Upper lobe of right lung (tissue), 1 donor: ENCODE data around the gene FAM124B. TPM values are rescaled to one million over a fixed set of nuclear protein-coding genes. Genes with fewer than 3 reads are reported as not detected.

ENCODE experiments used
- ATAC-seq: fragments of 200-7000 bp; cut with Tn5 transposase; one replicate; pipeline ENCODE4 v1.9.1; 2020; ENCODE audit warnings: mild to moderate bottlenecking, moderate library complexity
- DNase-seq: peaks from one replicate; pipeline ENCODE4 v3.0.0-alpha.2; 2020
- H3K27ac ChIP-seq: fragments of 200-600 bp; one replicate; pipeline ENCODE4 v1.8.0; 2022
- H3K27me3 ChIP-seq: fragments of 200-600 bp; one replicate; pipeline ENCODE4 v1.8.0; 2022; ENCODE audit warnings: mild to moderate bottlenecking
- H3K36me3 ChIP-seq: fragments of 200-600 bp; one replicate; pipeline ENCODE4 v1.8.0; 2022
- H3K4me1 ChIP-seq: fragments of 200-600 bp; one replicate; pipeline ENCODE4 v1.8.0; 2022
- H3K4me3 ChIP-seq: fragments of 200-600 bp; one replicate; pipeline ENCODE4 v1.8.0; 2022; ENCODE audit warnings: mild to moderate bottlenecking
- H3K9me3 ChIP-seq: fragments of 200-600 bp; one replicate; pipeline ENCODE4 v1.8.0; 2022
- intact Hi-C: fragments of 100-400 bp; cut with DNase I; formaldehyde crosslinking; loops from one replicate; pipeline ENCODE4 v1.11.0; 2022
- total RNA-seq: library from RNA; stranded (reverse); fragmentation: NEBNext Ultra II Directional; extraction: Animal tissue kit (Norgen Biotek cat#: 25700); gene quantifications from one replicate; pipeline ENCODE4 v1.2.1, GENCODE V29; 2021
- TF ChIP-seq, protein P1 (sequence below): fragments of 200-600 bp; IDR thresholded peaks from one replicate; pipeline ENCODE4 v1.8.0; 2022; ENCODE audit warnings: antibody characterized with exemption
- donor health status: DM: no; HTN: yes; CAD: no; lungs with severe emphysema.

FAM124B gene
- total RNA-seq, 1 donor from 2014 or later = 4.4 TPM

GRCh38 chr2:224378701-224379097, 23.2 kb downstream of the FAM124B start:
- DNase-seq (no peak), ATAC-seq (no peak)
- no peak overlapping the region for H3K27ac ChIP-seq
- no peak overlapping the region for H3K4me3 ChIP-seq
- no peaks in the 10 kb centered on the region for H3K27me3 ChIP-seq
- H3K36me3 ChIP-seq = no peaks in the 10 kb centered on the region
- peaks cover 3% of the 10 kb centered on the region for H3K4me1 ChIP-seq
- intact Hi-C loops = no loop called here
- no peaks in the 10 kb centered on the region for H3K9me3 ChIP-seq
- TF ChIP-seq, protein P1, sequence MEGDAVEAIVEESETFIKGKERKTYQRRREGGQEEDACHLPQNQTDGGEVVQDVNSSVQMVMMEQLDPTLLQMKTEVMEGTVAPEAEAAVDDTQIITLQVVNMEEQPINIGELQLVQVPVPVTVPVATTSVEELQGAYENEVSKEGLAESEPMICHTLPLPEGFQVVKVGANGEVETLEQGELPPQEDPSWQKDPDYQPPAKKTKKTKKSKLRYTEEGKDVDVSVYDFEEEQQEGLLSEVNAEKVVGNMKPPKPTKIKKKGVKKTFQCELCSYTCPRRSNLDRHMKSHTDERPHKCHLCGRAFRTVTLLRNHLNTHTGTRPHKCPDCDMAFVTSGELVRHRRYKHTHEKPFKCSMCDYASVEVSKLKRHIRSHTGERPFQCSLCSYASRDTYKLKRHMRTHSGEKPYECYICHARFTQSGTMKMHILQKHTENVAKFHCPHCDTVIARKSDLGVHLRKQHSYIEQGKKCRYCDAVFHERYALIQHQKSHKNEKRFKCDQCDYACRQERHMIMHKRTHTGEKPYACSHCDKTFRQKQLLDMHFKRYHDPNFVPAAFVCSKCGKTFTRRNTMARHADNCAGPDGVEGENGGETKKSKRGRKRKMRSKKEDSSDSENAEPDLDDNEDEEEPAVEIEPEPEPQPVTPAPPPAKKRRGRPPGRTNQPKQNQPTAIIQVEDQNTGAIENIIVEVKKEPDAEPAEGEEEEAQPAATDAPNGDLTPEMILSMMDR = no peak

DNA sequence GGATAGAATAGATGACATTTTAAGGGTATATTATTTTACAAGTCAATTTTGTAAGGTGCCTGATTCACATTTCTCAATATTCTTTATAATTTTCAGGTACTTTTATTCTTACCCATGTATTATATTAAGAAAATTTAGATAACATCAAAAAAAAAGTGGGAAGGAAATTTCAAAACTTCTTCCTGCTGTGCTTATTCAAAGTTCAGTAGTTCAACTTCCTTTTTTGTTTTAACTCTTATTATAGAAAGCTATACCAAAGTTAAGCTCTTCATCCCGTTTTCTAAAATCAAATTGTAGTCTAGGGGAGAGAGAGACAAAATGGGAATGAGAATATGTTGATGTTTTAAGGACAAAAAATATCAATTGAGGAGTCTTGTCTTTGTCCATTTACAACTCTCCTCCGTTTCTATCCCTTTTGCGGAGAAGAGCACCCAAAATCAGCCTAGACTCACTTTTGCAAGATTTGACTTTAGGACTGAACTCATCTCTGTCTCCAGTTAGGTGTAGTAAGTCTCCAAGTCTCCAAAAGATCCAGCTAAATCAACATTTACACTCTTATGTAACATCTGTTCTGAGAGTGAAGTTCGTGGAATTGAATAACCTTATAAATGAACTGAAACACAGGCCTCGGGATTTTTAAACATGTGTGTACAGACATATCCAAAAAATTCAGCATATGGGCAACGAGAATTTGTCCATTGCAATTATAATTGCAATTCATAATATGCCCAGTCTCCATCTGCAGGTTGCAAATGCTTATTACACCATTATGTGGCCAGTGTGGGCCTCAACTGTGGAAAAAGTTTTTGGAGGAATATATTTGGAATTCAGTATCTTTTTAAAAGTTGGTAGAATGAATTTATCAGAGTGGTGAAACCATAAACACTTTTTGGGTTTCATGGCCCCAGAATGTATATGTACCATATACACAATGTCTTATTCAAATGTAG, 23.9 kb downstream of the FAM124B start:
- Histone ChIP-seq H3K27ac (no peak overlapping the region), H3K4me1 (peaks cover 3% of the 10 kb centered on the region), H3K4me3 (no peak overlapping the region), H3K27me3 (no peaks in the 10 kb centered on the region), H3K36me3 (no peaks in the 10 kb centered on the region), H3K9me3 (no peaks in the 10 kb centered on the region)
- TF ChIP-seq, protein P1 = no peak
- ATAC-seq (no peak), DNase-seq (no peak)
- intact Hi-C loops = no loop called here

DNA sequence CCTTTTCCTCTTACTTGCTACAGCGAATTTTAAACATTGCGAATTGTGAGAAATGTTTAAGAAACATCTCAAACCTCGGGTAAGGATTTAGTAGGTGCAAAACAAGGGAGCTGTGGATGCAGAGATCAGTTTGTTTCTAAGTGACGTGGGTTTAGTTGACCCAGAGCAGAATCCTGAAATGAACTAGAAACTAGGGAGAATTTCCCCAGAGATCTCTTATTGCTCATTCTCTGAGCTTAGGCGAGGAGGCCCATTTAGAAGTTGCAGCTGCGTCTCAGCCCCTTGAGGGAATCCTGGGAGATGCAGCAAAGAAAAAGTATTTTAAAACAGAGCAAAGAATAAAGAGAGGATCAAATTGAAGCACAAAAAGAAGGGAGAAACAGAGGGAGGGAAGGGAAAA, 29.3 kb downstream of the FAM124B start:
- ATAC-seq = no peak
- intact Hi-C loops = no loop called here
- no peaks in the 10 kb centered on the region for H3K4me1 ChIP-seq
- no peak overlapping the region for H3K27ac ChIP-seq
- no peaks in the 10 kb centered on the region for H3K36me3 ChIP-seq
- DNase-seq = no peak
- TF ChIP-seq, protein P1 = no peak
- H3K9me3 ChIP-seq = no peaks in the 10 kb centered on the region
- H3K4me3 ChIP-seq = no peak overlapping the region
- no peaks in the 10 kb centered on the region for H3K27me3 ChIP-seq

DNA sequence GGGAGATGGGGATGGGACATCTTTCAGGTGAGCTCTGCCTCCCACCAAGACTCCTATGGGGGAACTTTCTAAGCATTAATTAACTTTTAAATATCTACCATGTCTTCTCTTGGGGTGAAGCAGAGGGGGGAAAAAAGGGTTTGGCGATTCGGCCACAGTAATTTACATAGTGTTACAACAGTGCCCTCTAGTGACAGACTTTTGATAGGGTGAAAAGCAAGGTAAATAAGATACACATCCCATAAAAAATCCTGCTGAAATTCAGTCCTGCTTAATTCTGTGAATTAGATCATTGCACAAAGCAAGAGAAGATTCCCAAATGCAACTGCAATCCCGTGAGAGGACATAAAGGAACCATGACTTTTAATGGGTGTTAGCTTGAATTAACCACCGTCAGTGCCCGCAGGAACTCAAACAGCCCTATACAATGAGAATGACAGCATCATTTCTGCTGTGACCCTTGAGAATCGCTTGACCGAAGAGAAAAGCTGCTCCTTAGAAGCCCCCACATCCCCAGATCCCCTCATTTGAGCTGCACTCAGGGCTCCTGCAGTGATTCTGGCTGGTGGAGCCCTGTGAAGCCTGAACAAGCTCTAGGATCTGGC, 32.8 kb downstream of the FAM124B start:
- ATAC-seq = peak; percentile 66
- Histone ChIP-seq H3K27me3 (no peaks in the 10 kb centered on the region), H3K4me1 (no peaks in the 10 kb centered on the region), H3K4me3 (no peak overlapping the region), H3K9me3 (no peaks in the 10 kb centered on the region), H3K27ac (no peak overlapping the region), H3K36me3 (no peaks in the 10 kb centered on the region)
- no peak for DNase-seq
- intact Hi-C loops = loop anchor here (10.0 kb wide), 1 partner anchor 286 kb away; no protein-coding TSS in a partner anchor
- TF ChIP-seq, protein P1 = peak; percentile 77

DNA sequence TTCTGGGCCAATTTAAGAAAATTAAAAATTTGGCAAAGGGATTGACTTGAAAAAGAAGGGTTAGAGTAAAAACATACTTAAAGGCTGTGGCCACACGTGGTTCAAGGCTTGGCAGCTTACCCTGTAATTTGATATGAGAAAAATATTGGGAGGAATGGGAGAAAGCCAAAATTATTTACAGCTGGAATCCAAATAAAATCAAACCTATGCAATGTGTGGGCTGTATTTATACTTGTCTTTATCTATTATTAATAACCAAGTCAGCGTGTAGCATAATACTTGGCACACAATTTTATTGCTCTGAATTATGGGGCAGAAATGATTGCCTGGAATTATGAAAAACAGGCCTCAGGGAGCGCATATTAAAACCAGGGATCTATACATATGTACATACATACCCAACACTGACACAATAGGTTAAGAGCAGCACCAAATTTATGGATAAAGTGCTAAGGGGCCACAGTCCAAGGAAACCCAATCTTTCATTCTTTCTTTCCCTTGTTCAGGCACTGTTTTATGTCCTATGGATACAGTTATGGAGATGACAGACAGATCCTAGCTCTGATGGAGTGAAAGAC, 35.6 kb downstream of the FAM124B start:
- Histone ChIP-seq H3K27me3 (no peaks in the 10 kb centered on the region), H3K4me3 (no peak overlapping the region), H3K9me3 (no peaks in the 10 kb centered on the region), H3K4me1 (no peaks in the 10 kb centered on the region), H3K27ac (no peak overlapping the region), H3K36me3 (no peaks in the 10 kb centered on the region)
- TF ChIP-seq, protein P1 = no peak
- DNase-seq = no peak
- intact Hi-C loops = loop anchor here (10.0 kb wide), 1 partner anchor 288 kb away; no protein-coding TSS in a partner anchor
- ATAC-seq = no peak
